DOHH2 (cell line): ENCODE measurements around the gene ZNRF1.

Source experiments
- H3F3A ChIP-seq: fragments of 200-600 bp; sonication (generic), shearing (Covaris generic); 2 replicates; pipeline ENCODE4 v1.6.0; 2016; ENCODE audit warnings: antibody characterized with exemption, mild to moderate bottlenecking; ENCODE audit not compliant: control insufficient read depth, insufficient read depth
- H3K27ac ChIP-seq: fragments of 200-600 bp; sonication (generic); 2 replicates; pipeline ENCODE4 v1.5.1; 2014; ENCODE audit warnings: low read depth, mild to moderate bottlenecking, low read length, moderate library complexity
- H3K27me3 ChIP-seq: fragments of 200-600 bp; sonication (generic); 2 replicates; pipeline ENCODE4 v1.6.1; 2014; ENCODE audit warnings: mild to moderate bottlenecking, low read length, mixed read lengths; ENCODE audit not compliant: control insufficient read depth
- H3K36me3 ChIP-seq: fragments of 200-600 bp; sonication (generic); 2 replicates; pipeline ENCODE4 v1.6.1; 2014; ENCODE audit warnings: mild to moderate bottlenecking, low read length, moderate library complexity, mixed read lengths; ENCODE audit not compliant: control insufficient read depth
- H3K4me1 ChIP-seq: fragments of 200-600 bp; sonication (generic); 2 replicates; pipeline ENCODE4 v1.6.1; 2014; ENCODE audit warnings: mild to moderate bottlenecking, low read length, mixed read lengths; ENCODE audit not compliant: control insufficient read depth
- H3K4me2 ChIP-seq: fragments of 200-600 bp; sonication (generic); 2 replicates; pipeline ENCODE4 v1.6.0; 2014; ENCODE audit warnings: mild to moderate bottlenecking, low read length, moderate library complexity
- H3K4me3 ChIP-seq: fragments of 200-600 bp; sonication (generic); 2 replicates; pipeline ENCODE4 v1.5.1; 2014; ENCODE audit warnings: mild to moderate bottlenecking, low read length, mixed read lengths
- H3K79me2 ChIP-seq: fragments of 200-600 bp; sonication (generic); 2 replicates; pipeline ENCODE4 v1.6.1; 2014; ENCODE audit warnings: mild to moderate bottlenecking, low read length, mixed read lengths; ENCODE audit not compliant: control insufficient read depth
- H3K9me2 ChIP-seq: fragments of 200-600 bp; sonication (generic); replicated peaks from 2 replicates; pipeline ENCODE4 v1.6.1; 2014; ENCODE audit warnings: mild to moderate bottlenecking, low read length, mixed read lengths; ENCODE audit not compliant: control insufficient read depth
- H3K9me3 ChIP-seq: fragments of 200-600 bp; sonication (generic); 2 replicates; pipeline ENCODE4 v1.6.1; 2014; ENCODE audit warnings: antibody characterized with exemption, low read length, mixed read lengths; ENCODE audit not compliant: control insufficient read depth, insufficient read depth
- H4K20me1 ChIP-seq: fragments of 200-600 bp; sonication (generic); 2 replicates; pipeline ENCODE4 v1.6.0; 2014; ENCODE audit warnings: low read depth, mild to moderate bottlenecking, antibody characterized with exemption, low read length, moderate library complexity; ENCODE audit not compliant: control insufficient read depth, insufficient read depth
- CTCF ChIP-seq: fragments of 200-600 bp; sonication (generic); IDR thresholded peaks from one replicate; pipeline ENCODE4 v1.5.1; 2014; ENCODE audit warnings: antibody characterized with exemption, mild to moderate bottlenecking, low read depth, low read length; ENCODE audit not compliant: poor library complexity, severe bottlenecking
- EZH2phosphoT487 ChIP-seq: fragments of 200-600 bp; sonication (generic); IDR thresholded peaks from 2 replicates; pipeline ENCODE4 v1.6.1; 2017; ENCODE audit warnings: borderline replicate concordance, mild to moderate bottlenecking, antibody characterized with exemption, low read length, moderate library complexity, mixed read lengths

Gene ZNRF1

GRCh38 chr16:75151798-75152197, 153.0 kb downstream of the ZNRF1 start:
- Histone ChIP-seq H3K27me3 (no peaks in the 10 kb centered on the region), H3K4me1 (peaks cover 8% of the 10 kb centered on the region), H3K9me2 (no peaks in the 10 kb centered on the region), H4K20me1 (no peaks in the 10 kb centered on the region), H3F3A (no peaks in the 10 kb centered on the region), H3K4me2 (no peak overlapping the region), H3K79me2 (peaks cover 58% of the 10 kb centered on the region), H3K9me3 (peaks cover 26% of the 10 kb centered on the region), H3K4me3 (no peak overlapping the region), H3K27ac (no peak overlapping the region), H3K36me3 (peaks cover 48% of the 10 kb centered on the region)
- no peak for TF ChIP-seq EZH2phosphoT487
- TF ChIP-seq CTCF: no peak

- Histone ChIP-seq H3K9me3 (peaks cover 26% of the 10 kb centered on the region), H3K27me3 (no peaks in the 10 kb centered on the region), H3K36me3 (peaks cover 51% of the 10 kb centered on the region)
Measured at GRCh38 chr16:75152635-75153034, 153.8 kb downstream of the ZNRF1 start.

GRCh38 chr16:75160386-75160785, 161.6 kb downstream of the ZNRF1 start:
- H3K4me1 ChIP-seq: no peaks in the 10 kb centered on the region
- H3K4me2 ChIP-seq: no peak overlapping the region
- no peak overlapping the region for H3K4me3 ChIP-seq
- H3F3A ChIP-seq: no peaks in the 10 kb centered on the region
- peaks cover 39% of the 10 kb centered on the region for H3K36me3 ChIP-seq
- peaks cover 30% of the 10 kb centered on the region for H3K79me2 ChIP-seq
- no peaks in the 10 kb centered on the region for H3K9me2 ChIP-seq
- H3K9me3 ChIP-seq: no peaks in the 10 kb centered on the region; the same call in 1 of the 2 replicates
- H4K20me1 ChIP-seq: no peaks in the 10 kb centered on the region
- TF ChIP-seq CTCF (no peak), EZH2phosphoT487 (no peak)
- no peaks in the 10 kb centered on the region for H3K27me3 ChIP-seq
- no peak overlapping the region for H3K27ac ChIP-seq

More at GRCh38 chr16:75152635-75153034, 153.8 kb downstream of the ZNRF1 start:
- H3F3A ChIP-seq: no peaks in the 10 kb centered on the region
- no peak overlapping the region for H3K27ac ChIP-seq
- peaks cover 62% of the 10 kb centered on the region for H3K79me2 ChIP-seq
- H3K4me3 ChIP-seq: no peak overlapping the region
- H3K4me2 ChIP-seq: no peak overlapping the region
- TF ChIP-seq CTCF: no peak
- no peak for TF ChIP-seq EZH2phosphoT487
- H3K4me1 ChIP-seq: peaks cover 6% of the 10 kb centered on the region
- H3K9me2 ChIP-seq: no peaks in the 10 kb centered on the region
- H4K20me1 ChIP-seq: no peaks in the 10 kb centered on the region
